ENCODE data around the gene OR6B1. TPM values are rescaled to one million over a fixed set of nuclear protein-coding genes. Genes with fewer than 3 reads are reported as not detected.

OR6B1 gene
- total and polyA plus RNA-seq, 9 of the 15 experiments (the other 6 are each of a cell fraction or from before 2014, with no cell fraction given), result not detected

GRCh38 chr7:144032985-144033709, 33.0 kb downstream of the OR6B1 start:
- Histone ChIP-seq H3K4me1 (replicated peaks in 1 of 2; ENCODE audit: control insufficient read depth in 2 of 2, insufficient read depth in 2 of 2, low read length in 2 of 2) (no peaks in the 10 kb centered on the region), H2AFZ (ENCODE audit: low read depth, low read length) (no peak overlapping the region), H3K9me3 (replicated peaks; ENCODE audit: control insufficient read depth, insufficient read depth, low read depth, low read length) (no peaks in the 10 kb centered on the region), H3K4me3 (no peak overlapping the region), H3K9me1 (ENCODE audit: control insufficient read depth, insufficient read depth, low read length) (no peaks in the 10 kb centered on the region), H3K27me3 (ENCODE audit: control insufficient read depth in 2 of 2, insufficient read depth in 2 of 2, low read length in 2 of 2) (no peaks in the 10 kb centered on the region; a peak in 1 of 5 replicates), H4K20me1 (replicated peaks; ENCODE audit: control insufficient read depth, insufficient read depth, low read length) (no peaks in the 10 kb centered on the region), H3K36me3 (ENCODE audit: control insufficient read depth, insufficient read depth, low read length) (no peaks in the 10 kb centered on the region), H3K4me2 (ENCODE audit: insufficient read depth, low read length) (no peak overlapping the region), H3K9ac (ENCODE audit: insufficient read depth in 1 of 2, low read depth in 2 of 2, low read length in 2 of 2) (no peak overlapping the region), H3K27ac (ENCODE audit: extremely low read depth, low read depth, low read length) (no peak overlapping the region), H3K79me2 (ENCODE audit: control insufficient read depth, insufficient read depth, low read length) (no peaks in the 10 kb centered on the region)
- in situ Hi-C loops (cut with MboI), result no loop called here
- DNase-seq (ENCODE audit: extremely low read depth in 1 of 4, low spot score in 3 of 4) (no peak), ATAC-seq (no peak), FAIRE-seq (no peak)
- intact Hi-C loops (cut with micrococcal nuclease), result no loop called here
- POLR2A ChIA-PET, result no interaction called here
- CTCF ChIA-PET (ENCODE audit: low intra/inter-chr PET ratio), result no interaction called here
- TF ChIP-seq ZNF586 (CRISPR knock-in tag; conservative IDR thresholded peaks at IDR 0.05), result no peak
- TF ChIP-seq PML (IDR thresholded peaks at IDR 0.05; ENCODE audit: low read length), result no peak
- no peak for TF ChIP-seq HDAC3 (IDR thresholded peaks at IDR 0.05; ENCODE audit: borderline replicate concordance, partially characterized antibody)
- TF ChIP-seq RBM17 (IDR thresholded peaks at IDR 0.05; ENCODE audit: borderline replicate concordance, low read depth, low read length), result no peak
- WGBS (ENCODE audit: insufficient coverage, low coverage, missing lambda C conversion rate), result 4% methylated on average over 1 of the region's 1 CpG
- no TSS peak for BruUV-seq (replicated peaks)

GRCh38 chr7:144035385-144035784, 35.3 kb downstream of the OR6B1 start:
- Histone ChIP-seq H3K27ac (ENCODE audit: extremely low read depth, low read depth, low read length) (no peak overlapping the region), H4K20me1 (replicated peaks; ENCODE audit: control insufficient read depth, insufficient read depth, low read length) (no peaks in the 10 kb centered on the region), H3K36me3 (ENCODE audit: control insufficient read depth, insufficient read depth, low read length) (no peaks in the 10 kb centered on the region), H3K4me1 (replicated peaks in 1 of 2; ENCODE audit: control insufficient read depth in 2 of 2, insufficient read depth in 2 of 2, low read length in 2 of 2) (no peaks in the 10 kb centered on the region), H3K9me3 (replicated peaks; ENCODE audit: control insufficient read depth, insufficient read depth, low read depth, low read length) (no peaks in the 10 kb centered on the region), H3K9ac (ENCODE audit: insufficient read depth in 1 of 2, low read depth in 2 of 2, low read length in 2 of 2) (no peak overlapping the region), H2AFZ (ENCODE audit: low read depth, low read length) (no peak overlapping the region), H3K79me2 (ENCODE audit: control insufficient read depth, insufficient read depth, low read length) (no peaks in the 10 kb centered on the region), H3K4me2 (ENCODE audit: insufficient read depth, low read length) (no peak overlapping the region), H3K27me3 (ENCODE audit: control insufficient read depth in 2 of 2, insufficient read depth in 2 of 2, low read length in 2 of 2) (no peaks in the 10 kb centered on the region; a peak in 1 of 5 replicates), H3K9me1 (ENCODE audit: control insufficient read depth, insufficient read depth, low read length) (no peaks in the 10 kb centered on the region), H3K4me3 (no peak overlapping the region)
- no TSS peak for BruUV-seq (replicated peaks)
- POLR2A ChIA-PET, result no interaction called here
- ATAC-seq (no peak), FAIRE-seq (no peak), DNase-seq (ENCODE audit: extremely low read depth in 1 of 4, low spot score in 3 of 4) (no peak)
- TF ChIP-seq DDX20 (tag; IDR thresholded peaks at IDR 0.05; ENCODE audit: low read depth), result no peak
- no peak for TF ChIP-seq JUNB (CRISPR knock-in tag; conservative IDR thresholded peaks at IDR 0.05)
- TF ChIP-seq ZZZ3 (IDR thresholded peaks at IDR 0.05), result no peak
- intact Hi-C loops (cut with micrococcal nuclease), result no loop called here
- in situ Hi-C loops (cut with MboI), result no loop called here
- CTCF ChIA-PET (ENCODE audit: low intra/inter-chr PET ratio), result no interaction called here
